ENCODE measurements around the gene TERT.

DNA sequence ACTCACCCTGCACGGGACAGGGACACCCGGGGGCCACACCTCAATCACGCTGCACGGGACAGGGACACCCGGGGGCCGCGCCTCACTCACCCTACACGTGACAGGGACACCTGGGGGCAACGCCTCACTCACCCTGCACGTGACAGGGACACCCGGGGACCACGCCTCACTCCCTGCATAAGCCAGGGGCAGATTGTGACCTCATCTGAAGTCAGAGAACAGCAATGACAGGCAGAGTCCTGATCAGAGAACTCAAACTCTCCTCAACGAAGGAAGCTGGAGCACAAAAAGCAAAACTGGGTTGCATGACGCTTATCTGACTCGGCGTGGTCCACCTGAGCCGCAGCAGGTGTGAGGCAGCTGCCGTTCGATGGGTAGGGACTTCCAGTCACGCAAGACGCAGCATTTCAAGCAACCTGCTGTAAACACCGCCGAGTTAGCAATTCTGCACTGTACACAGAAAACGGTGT, 3.2 kb downstream of the TERT start:
- TF ChIP-seq, protein P1, sequence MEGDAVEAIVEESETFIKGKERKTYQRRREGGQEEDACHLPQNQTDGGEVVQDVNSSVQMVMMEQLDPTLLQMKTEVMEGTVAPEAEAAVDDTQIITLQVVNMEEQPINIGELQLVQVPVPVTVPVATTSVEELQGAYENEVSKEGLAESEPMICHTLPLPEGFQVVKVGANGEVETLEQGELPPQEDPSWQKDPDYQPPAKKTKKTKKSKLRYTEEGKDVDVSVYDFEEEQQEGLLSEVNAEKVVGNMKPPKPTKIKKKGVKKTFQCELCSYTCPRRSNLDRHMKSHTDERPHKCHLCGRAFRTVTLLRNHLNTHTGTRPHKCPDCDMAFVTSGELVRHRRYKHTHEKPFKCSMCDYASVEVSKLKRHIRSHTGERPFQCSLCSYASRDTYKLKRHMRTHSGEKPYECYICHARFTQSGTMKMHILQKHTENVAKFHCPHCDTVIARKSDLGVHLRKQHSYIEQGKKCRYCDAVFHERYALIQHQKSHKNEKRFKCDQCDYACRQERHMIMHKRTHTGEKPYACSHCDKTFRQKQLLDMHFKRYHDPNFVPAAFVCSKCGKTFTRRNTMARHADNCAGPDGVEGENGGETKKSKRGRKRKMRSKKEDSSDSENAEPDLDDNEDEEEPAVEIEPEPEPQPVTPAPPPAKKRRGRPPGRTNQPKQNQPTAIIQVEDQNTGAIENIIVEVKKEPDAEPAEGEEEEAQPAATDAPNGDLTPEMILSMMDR (IDR thresholded peaks at IDR 0.05): no peak
- TF ChIP-seq POLR2AphosphoS5 (IDR thresholded peaks at IDR 0.05): no peak

Measured in gastroesophageal sphincter (tissue), 3 donors.